Vagina (tissue), 2 donors: ENCODE measurements around the gene LHX5.

ENCODE experiments used
- POLR2AphosphoS5 ChIP-seq, 2 donors: sonication (generic); formaldehyde crosslinking; IDR thresholded peaks; one replicate each; pipeline ENCODE4 v1.9.0; 2017; ENCODE audit warnings: antibody characterized with exemption in 2 of 2, mild to moderate bottlenecking in 2 of 2, low read depth in 1 of 2; ENCODE audit not compliant: insufficient read depth in 1 of 2
- TF ChIP-seq, protein P1 (sequence below), 3 experiments: fragments of 450-650 bp in 2 of 3; fragments of 200-600 bp in 1 of 3; sonication (generic) in 1 of 3; IDR thresholded peaks; one replicate each; pipeline ENCODE4 v1.5.1; 2017 to 2019; ENCODE audit warnings: antibody characterized with exemption in 3 of 3, mild to moderate bottlenecking in 2 of 3, moderate library complexity in 2 of 3

- TF ChIP-seq POLR2AphosphoS5 (IDR thresholded peaks at IDR 0.05; ENCODE audit: insufficient read depth in 1 of 2, low read depth in 1 of 2) = no peak
- TF ChIP-seq, protein P1, sequence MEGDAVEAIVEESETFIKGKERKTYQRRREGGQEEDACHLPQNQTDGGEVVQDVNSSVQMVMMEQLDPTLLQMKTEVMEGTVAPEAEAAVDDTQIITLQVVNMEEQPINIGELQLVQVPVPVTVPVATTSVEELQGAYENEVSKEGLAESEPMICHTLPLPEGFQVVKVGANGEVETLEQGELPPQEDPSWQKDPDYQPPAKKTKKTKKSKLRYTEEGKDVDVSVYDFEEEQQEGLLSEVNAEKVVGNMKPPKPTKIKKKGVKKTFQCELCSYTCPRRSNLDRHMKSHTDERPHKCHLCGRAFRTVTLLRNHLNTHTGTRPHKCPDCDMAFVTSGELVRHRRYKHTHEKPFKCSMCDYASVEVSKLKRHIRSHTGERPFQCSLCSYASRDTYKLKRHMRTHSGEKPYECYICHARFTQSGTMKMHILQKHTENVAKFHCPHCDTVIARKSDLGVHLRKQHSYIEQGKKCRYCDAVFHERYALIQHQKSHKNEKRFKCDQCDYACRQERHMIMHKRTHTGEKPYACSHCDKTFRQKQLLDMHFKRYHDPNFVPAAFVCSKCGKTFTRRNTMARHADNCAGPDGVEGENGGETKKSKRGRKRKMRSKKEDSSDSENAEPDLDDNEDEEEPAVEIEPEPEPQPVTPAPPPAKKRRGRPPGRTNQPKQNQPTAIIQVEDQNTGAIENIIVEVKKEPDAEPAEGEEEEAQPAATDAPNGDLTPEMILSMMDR (IDR thresholded peaks at IDR 0.05) = no peak
These were observed 6.6 kb downstream of the LHX5 start for GRCh38 chr12:113464852-113465719.
